Measurements from ENCODE around the gene SMC4.

DNA sequence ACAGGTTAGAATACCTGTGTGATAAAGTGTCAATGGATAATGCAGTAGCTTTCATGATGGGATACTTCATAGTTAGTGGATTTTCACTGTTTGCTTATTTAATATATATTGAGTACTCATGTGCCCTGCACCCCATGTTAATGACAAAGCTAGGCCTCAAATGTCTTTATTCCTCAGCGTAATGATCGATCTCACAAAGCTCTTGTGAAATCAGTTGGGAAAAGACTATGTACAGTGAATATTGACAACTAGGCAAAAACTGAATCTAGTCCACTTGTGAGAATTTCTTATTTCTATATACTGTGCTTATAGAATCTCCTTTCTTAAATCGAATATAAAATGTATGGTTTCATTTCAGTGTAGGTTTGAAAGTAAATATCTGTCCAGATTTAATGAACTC, 17.9 kb downstream of the SMC4 start:
- TF ChIP-seq SP2 (CRISPR knock-in tag; IDR thresholded peaks at IDR 0.05), result no peak
- TF ChIP-seq ATF7 (IDR thresholded peaks at IDR 0.05), result no peak
- no peak for TF ChIP-seq ATF7 (CRISPR knock-in tag; IDR thresholded peaks at IDR 0.05)
- no peak for TF ChIP-seq TBL1XR1 (IDR thresholded peaks at IDR 0.05; ENCODE audit: borderline replicate concordance, low read length, partially characterized antibody)
- no peak for TF ChIP-seq TAF1 (CRISPR knock-in tag; IDR thresholded peaks at IDR 0.05)
